Motor neuron (in vitro differentiated cells): ENCODE data around the gene DNAH2. TPM values are rescaled to one million over a fixed set of nuclear protein-coding genes. Genes with fewer than 3 reads are reported as not detected.

Source experiments
- ATAC-seq, 8 experiments: fragments of 200-7000 bp; cut with Tn5 transposase; replicated peaks in 6 of 8; 2 replicates each; pipeline ENCODE4 v1.8.0; 2021; ENCODE audit warnings: mild to moderate bottlenecking in 8 of 8, moderate library complexity in 8 of 8
- H3K27ac ChIP-seq, 2 donors: fragments of 250-450 bp; sonication (Bioruptor Pico); 2 replicates each; pipeline ENCODE4 v1.9.0; 2021; ENCODE audit warnings: antibody characterized with exemption in 2 of 2, mild to moderate bottlenecking in 2 of 2, moderate library complexity in 1 of 2
- H3K4me1 ChIP-seq, 2 donors: fragments of 250-450 bp; sonication (Bioruptor Pico); replicated peaks in 1 of 2; 2 replicates each; pipeline ENCODE4 v1.6.1; 2021; ENCODE audit warnings: antibody characterized with exemption in 2 of 2, mild to moderate bottlenecking in 2 of 2, moderate library complexity in 1 of 2
- H3K4me3 ChIP-seq, 5 donors: fragments of 250-450 bp; sonication (Bioruptor Pico); 2 replicates each; pipeline ENCODE4 v1.9.0; 2021; ENCODE audit warnings: antibody characterized with exemption in 5 of 5, mild to moderate bottlenecking in 5 of 5, moderate library complexity in 4 of 5
- WGBS, 10 experiments: fragments of 450-650 bp; shearing (Covaris generic); methylation state at CpG; one replicate each; pipeline ENCODE4 v1.0.0; 2022; 5-methylcytosine and 5-hydroxymethylcytosine counted together
- in situ Hi-C, 9 experiments: fragments of 400-800 bp; cut with MboI; loops; one replicate each; pipeline ENCODE4 v1.15.0; 2021; ENCODE audit warnings: low sequenced_read_pairs in 9 of 9, low pct_unique_long_range_greater_than_20kb in 2 of 9; ENCODE audit not compliant: unreplicated experiment in 9 of 9
- total RNA-seq, 8 experiments: library from RNA; unstranded; fragments of 300-600 nt; gene quantifications; 2 replicates each; pipeline versions ENCODE4 v1.2.3 to v1.2.4, GENCODE V29; 2022

Gene DNAH2
- total RNA-seq, 8 experiments from 2014 or later = 0.25 to 4.4 (median 0.65) TPM

GRCh38 chr17:7878234-7878633, 160.7 kb downstream of the DNAH2 start:
- Histone ChIP-seq H3K4me1 (peaks cover 5 to 27% of the 10 kb centered on the region in 2 donors), H3K4me3 (no peak overlapping the region), H3K27ac (no peak overlapping the region)
- WGBS, 10 experiments = 80 to 100% (median 97%) methylated on average over 1 to 7 of the region's 7 CpGs; no CpG with 5 or more reads in 3 of the 10 experiments
- no peak for ATAC-seq
- in situ Hi-C loops = no loop called here

GRCh38 chr17:7880076-7880868, 162.7 kb downstream of the DNAH2 start:
- no peak overlapping the region for H3K4me3 ChIP-seq
- in situ Hi-C loops = no loop called here
- H3K4me1 ChIP-seq = peaks cover 5 to 33% of the 10 kb centered on the region in 2 donors
- no peak for ATAC-seq
- WGBS, 10 experiments = 0 to 100% (median 80%) methylated on average over 1 to 3 of the region's 3 CpGs; no CpG with 5 or more reads in 1 of the 10 experiments
- H3K27ac ChIP-seq = no peak overlapping the region

DNA sequence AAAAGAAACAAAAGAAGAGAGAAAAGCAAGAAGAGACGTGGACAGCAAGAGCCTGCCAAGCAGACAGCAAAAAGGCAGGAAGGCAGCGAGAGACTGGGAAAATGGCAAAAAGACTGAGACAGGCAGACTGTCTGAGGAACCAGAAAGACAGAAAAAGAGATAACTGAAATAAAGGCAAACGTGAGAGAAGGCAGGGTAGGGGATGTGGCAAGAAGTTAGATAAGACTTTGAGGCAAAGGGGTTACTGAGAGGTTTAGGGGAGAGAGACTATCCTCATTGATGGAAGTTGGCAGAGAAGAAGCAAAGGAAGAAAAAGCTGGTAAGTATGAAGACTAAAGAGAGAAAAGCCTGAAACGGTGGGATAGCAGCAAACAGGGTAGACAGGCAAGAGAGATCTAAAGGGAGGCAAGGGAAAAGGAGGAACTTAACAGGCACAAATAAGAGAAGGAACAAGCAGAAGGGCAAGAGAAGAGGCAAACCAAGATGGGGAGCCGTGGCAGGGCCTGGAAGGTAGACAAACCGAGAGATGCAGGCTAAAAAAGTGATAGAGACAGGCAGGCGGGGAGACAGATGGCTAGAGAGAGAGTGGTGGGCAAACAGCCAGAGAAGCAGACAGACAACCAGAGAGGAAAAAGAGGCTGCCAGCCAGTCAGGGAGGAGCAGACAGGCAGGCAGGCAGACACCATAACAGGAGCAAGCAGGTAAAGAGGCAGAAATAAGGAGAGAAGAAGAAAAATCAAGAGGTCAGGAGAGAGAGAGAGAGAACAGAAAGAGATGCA, 163.9 kb downstream of the DNAH2 start:
- 50 to 80% (median 69%) methylated on average over 3 to 7 of the region's 7 CpGs for WGBS, 10 experiments
- no peak for ATAC-seq
- H3K27ac ChIP-seq = no peak overlapping the region
- H3K4me3 ChIP-seq = no peak overlapping the region
- in situ Hi-C loops = no loop called here
- peaks cover 5 to 33% of the 10 kb centered on the region in 2 donors for H3K4me1 ChIP-seq

- in situ Hi-C loops = no loop called here
- H3K4me3 ChIP-seq = no peak overlapping the region
- 65 to 100% (median 80%) methylated on average over 1 to 7 of the region's 7 CpGs; no CpG with 5 or more reads in 1 of the 10 experiments for WGBS, 10 experiments
- H3K27ac ChIP-seq = no peak overlapping the region
- H3K4me1 ChIP-seq = peaks cover 5 to 33% of the 10 kb centered on the region in 2 donors
- ATAC-seq = no peak
Measured at GRCh38 chr17:7882068-7882467, 164.5 kb downstream of the DNAH2 start.

- WGBS, 10 experiments = 43 to 100% (median 84%) methylated on average over 1 to 2 of the region's 3 CpGs; no CpG with 5 or more reads in 1 of the 10 experiments
- no peak for ATAC-seq
- Histone ChIP-seq H3K27ac (no peak overlapping the region), H3K4me3 (no peak overlapping the region), H3K4me1 (peaks cover 5 to 33% of the 10 kb centered on the region in 2 donors)
- in situ Hi-C loops = no loop called here
Measured at GRCh38 chr17:7882629-7883028, 165.1 kb downstream of the DNAH2 start.

Other genes starting within 250 kb of the DNAH2 start
- 10 to 100 TPM in 7 of 8 experiments, 1 to 10 TPM in 1; 9.8 to 36.2 (median 13.4) TPM for gene ZBTB4, start 238.1 kb upstream of the DNAH2 start, total RNA-seq
- gene SLC35G6, start 236.3 kb upstream of the DNAH2 start, total RNA-seq = 1 to 10 TPM in 4 of 8 experiments, under 1 TPM in 4; 0.49 to 1.9 (median 0.86) TPM
- gene POLR2A, start 233.4 kb upstream of the DNAH2 start, total RNA-seq = 100 to 1,000 TPM in 2 of 8 experiments, 10 to 100 TPM in 6; 26.0 to 137 (median 43.8) TPM
- gene TNFSF12, start 168.7 kb upstream of the DNAH2 start, total RNA-seq = 1 to 10 TPM in 3 of 8 experiments, under 1 TPM in 4, not detected in 1; 0.22 to 2.9 (median 0.93) TPM
- gene TNFSF13, start 159.0 kb upstream of the DNAH2 start, total RNA-seq = 1 to 10 TPM; 1.2 to 8.1 (median 2.0) TPM
- gene SENP3, start 155.8 kb upstream of the DNAH2 start, total RNA-seq = 10 to 100 TPM; 37.9 to 75.0 (median 50.2) TPM
- 10 to 100 TPM in 1 of 8 experiments, 1 to 10 TPM in 4, under 1 TPM in 3; 0.58 to 15.7 (median 2.5) TPM for gene CD68, start 138.1 kb upstream of the DNAH2 start, total RNA-seq
- gene MPDU1, start 133.9 kb upstream of the DNAH2 start, total RNA-seq = 100 to 1,000 TPM in 1 of 8 experiments, 10 to 100 TPM in 7; 36.6 to 109 (median 71.4) TPM
- 1 to 10 TPM; 1.4 to 3.9 (median 2.2) TPM for gene SOX15, start 127.7 kb upstream of the DNAH2 start, total RNA-seq
- gene FXR2, start 102.8 kb upstream of the DNAH2 start, total RNA-seq = 10 to 100 TPM; 33.0 to 53.4 (median 46.1) TPM
- 100 to 1,000 TPM in 2 of 8 experiments, 10 to 100 TPM in 6; 66.9 to 115 (median 84.4) TPM for gene SAT2, start 89.9 kb upstream of the DNAH2 start, total RNA-seq
- gene SHBG, start 87.6 kb upstream of the DNAH2 start, total RNA-seq = 10 to 100 TPM in 1 of 8 experiments, 1 to 10 TPM in 4, under 1 TPM in 2, not detected in 1; 0.54 to 26.2 (median 1.7) TPM
- gene ATP1B2, start 66.8 kb upstream of the DNAH2 start, total RNA-seq = 10 to 100 TPM in 3 of 8 experiments, 1 to 10 TPM in 4, under 1 TPM in 1; 0.31 to 43.9 (median 8.4) TPM
- gene TP53, start 30.3 kb upstream of the DNAH2 start, total RNA-seq = 100 to 1,000 TPM in 2 of 8 experiments, 10 to 100 TPM in 6; 11.6 to 136 (median 25.7) TPM
- gene WRAP53, start 29.3 kb upstream of the DNAH2 start, total RNA-seq = 10 to 100 TPM in 7 of 8 experiments, 1 to 10 TPM in 1; 6.9 to 20.1 (median 13.2) TPM
- 100 to 1,000 TPM in 1 of 8 experiments, 10 to 100 TPM in 4, 1 to 10 TPM in 3; 1.2 to 490 (median 20.6) TPM for gene EFNB3, start 12.5 kb upstream of the DNAH2 start, total RNA-seq
- gene KDM6B, start 116.5 kb downstream of the DNAH2 start, total RNA-seq = 10 to 100 TPM in 5 of 8 experiments, 1 to 10 TPM in 3; 3.2 to 32.8 (median 12.5) TPM
- 10 to 100 TPM in 1 of 8 experiments, 1 to 10 TPM in 6, under 1 TPM in 1; 0.51 to 18.5 (median 4.1) TPM for gene TMEM88, start 137.3 kb downstream of the DNAH2 start, total RNA-seq
- 100 to 1,000 TPM; 105 to 221 (median 145) TPM for gene NAA38, start 139.8 kb downstream of the DNAH2 start, total RNA-seq
- 10 to 100 TPM; 12.2 to 28.0 (median 16.9) TPM for gene CYB5D1, start 140.3 kb downstream of the DNAH2 start, total RNA-seq
- 100 to 1,000 TPM in 2 of 8 experiments, 10 to 100 TPM in 6; 56.2 to 294 (median 78.2) TPM for gene CHD3, start 171.0 kb downstream of the DNAH2 start, total RNA-seq
- 1 to 10 TPM; 2.6 to 5.2 (median 4.2) TPM for gene RNF227, start 198.5 kb downstream of the DNAH2 start, total RNA-seq
- 10 to 100 TPM in 1 of 8 experiments, 1 to 10 TPM in 5, under 1 TPM in 2; 0.25 to 17.2 (median 1.9) TPM for gene KCNAB3, start 212.1 kb downstream of the DNAH2 start, total RNA-seq
- 10 to 100 TPM; 60.1 to 94.1 (median 71.4) TPM for gene TRAPPC1, start 214.2 kb downstream of the DNAH2 start, total RNA-seq
- 10 to 100 TPM; 19.3 to 40.7 (median 31.7) TPM for gene CNTROB, start 214.5 kb downstream of the DNAH2 start, total RNA-seq